Activated naive CD8-positive, alpha-beta T cell (primary cell): ENCODE results near the gene RAVER1.

Source experiments
- H3K27ac Mint-ChIP-seq: one replicate; pipeline ENCODE4 v1.8.0; 2021; ENCODE audit warnings: mixed read lengths
- H3K27me3 Mint-ChIP-seq: one replicate; pipeline ENCODE4 v1.8.0; 2021; ENCODE audit warnings: mixed read lengths
- H3K36me3 Mint-ChIP-seq: one replicate; pipeline ENCODE4 v1.8.0; 2021; ENCODE audit warnings: mixed read lengths
- H3K4me1 Mint-ChIP-seq: one replicate; pipeline ENCODE4 v1.8.0; 2021; ENCODE audit warnings: low read depth, mixed read lengths
- H3K4me3 Mint-ChIP-seq: one replicate; pipeline ENCODE4 v1.8.0; 2021; ENCODE audit warnings: mild to moderate bottlenecking, mixed read lengths
- H3K9me3 Mint-ChIP-seq: one replicate; pipeline ENCODE4 v1.8.0; 2021; ENCODE audit warnings: low read depth, mixed read lengths

Gene RAVER1

GRCh38 chr19:10333758-10334587, 644 bp upstream of the RAVER1 start:
- Mint-ChIP-seq H3K27me3 (no peaks in the 10 kb centered on the region), H3K9me3 (no peaks in the 10 kb centered on the region), H3K36me3 (peaks cover 3% of the 10 kb centered on the region), H3K27ac (peak overlapping the region; percentile 96), H3K4me1 (peaks cover 34% of the 10 kb centered on the region), H3K4me3 (peak overlapping the region; percentile 96)

- peaks cover 3% of the 10 kb centered on the region for H3K36me3 Mint-ChIP-seq
These were observed 968 bp downstream of the RAVER1 start for GRCh38 chr19:10332158-10332964.

GRCh38 chr19:10329555-10329954, 3.8 kb downstream of the RAVER1 start:
- H3K4me3 Mint-ChIP-seq = no peak overlapping the region
- peaks cover 3% of the 10 kb centered on the region for H3K36me3 Mint-ChIP-seq
- peaks cover 23% of the 10 kb centered on the region for H3K4me1 Mint-ChIP-seq

More at GRCh38 chr19:10332158-10332964, 968 bp downstream of the RAVER1 start:
- Mint-ChIP-seq H3K27me3 (no peaks in the 10 kb centered on the region), H3K9me3 (no peaks in the 10 kb centered on the region), H3K4me1 (peaks cover 26% of the 10 kb centered on the region), H3K4me3 (peak overlapping the region; percentile 96), H3K27ac (peak overlapping the region; percentile 96)

GRCh38 chr19:10328558-10329429, 4.5 kb downstream of the RAVER1 start:
- Mint-ChIP-seq H3K27me3 (no peaks in the 10 kb centered on the region), H3K4me1 (peaks cover 18% of the 10 kb centered on the region), H3K27ac (no peak overlapping the region), H3K4me3 (no peak overlapping the region), H3K9me3 (no peaks in the 10 kb centered on the region), H3K36me3 (peaks cover 3% of the 10 kb centered on the region)

More at GRCh38 chr19:10329555-10329954, 3.8 kb downstream of the RAVER1 start:
- H3K27me3 Mint-ChIP-seq = no peaks in the 10 kb centered on the region
- no peak overlapping the region for H3K27ac Mint-ChIP-seq
- no peaks in the 10 kb centered on the region for H3K9me3 Mint-ChIP-seq

GRCh38 chr19:10327793-10328192, 5.5 kb downstream of the RAVER1 start:
- peaks cover 2% of the 10 kb centered on the region for H3K36me3 Mint-ChIP-seq
- H3K9me3 Mint-ChIP-seq = no peaks in the 10 kb centered on the region
- H3K27ac Mint-ChIP-seq = no peak overlapping the region
- peaks cover 12% of the 10 kb centered on the region for H3K4me1 Mint-ChIP-seq
- no peaks in the 10 kb centered on the region for H3K27me3 Mint-ChIP-seq
- H3K4me3 Mint-ChIP-seq = no peak overlapping the region

GRCh38 chr19:10325732-10326131, 7.6 kb downstream of the RAVER1 start:
- no peaks in the 10 kb centered on the region for H3K36me3 Mint-ChIP-seq
- H3K9me3 Mint-ChIP-seq = no peaks in the 10 kb centered on the region
- peaks cover 2% of the 10 kb centered on the region for H3K4me1 Mint-ChIP-seq
- H3K27me3 Mint-ChIP-seq = no peaks in the 10 kb centered on the region
- no peak overlapping the region for H3K27ac Mint-ChIP-seq
- H3K4me3 Mint-ChIP-seq = no peak overlapping the region

- H3K27me3 Mint-ChIP-seq = no peaks in the 10 kb centered on the region
- H3K4me3 Mint-ChIP-seq = no peak overlapping the region
- peak overlapping the region; percentile 41 for H3K27ac Mint-ChIP-seq
- no peaks in the 10 kb centered on the region for H3K36me3 Mint-ChIP-seq
- H3K9me3 Mint-ChIP-seq = no peaks in the 10 kb centered on the region
- no peaks in the 10 kb centered on the region for H3K4me1 Mint-ChIP-seq
These were observed 11.2 kb downstream of the RAVER1 start for GRCh38 chr19:10321874-10322835.

GRCh38 chr19:10321417-10321797, 11.9 kb downstream of the RAVER1 start:
- no peaks in the 10 kb centered on the region for H3K4me1 Mint-ChIP-seq
- H3K27me3 Mint-ChIP-seq = no peaks in the 10 kb centered on the region
- H3K9me3 Mint-ChIP-seq = no peaks in the 10 kb centered on the region
- H3K36me3 Mint-ChIP-seq = no peaks in the 10 kb centered on the region
- no peak overlapping the region for H3K4me3 Mint-ChIP-seq
- H3K27ac Mint-ChIP-seq = no peak overlapping the region

- H3K4me1 Mint-ChIP-seq = peaks cover 5% of the 10 kb centered on the region
- no peaks in the 10 kb centered on the region for H3K36me3 Mint-ChIP-seq
- no peaks in the 10 kb centered on the region for H3K27me3 Mint-ChIP-seq
- H3K4me3 Mint-ChIP-seq = no peak overlapping the region
- H3K27ac Mint-ChIP-seq = no peak overlapping the region
- no peaks in the 10 kb centered on the region for H3K9me3 Mint-ChIP-seq
These were observed 12.5 kb downstream of the RAVER1 start for GRCh38 chr19:10320602-10321416.

- no peak overlapping the region for H3K27ac Mint-ChIP-seq
- no peak overlapping the region for H3K4me3 Mint-ChIP-seq
- H3K9me3 Mint-ChIP-seq = no peaks in the 10 kb centered on the region
- peaks cover 14% of the 10 kb centered on the region for H3K4me1 Mint-ChIP-seq
- H3K36me3 Mint-ChIP-seq = no peaks in the 10 kb centered on the region
- no peaks in the 10 kb centered on the region for H3K27me3 Mint-ChIP-seq
These were observed 14.3 kb downstream of the RAVER1 start for GRCh38 chr19:10318807-10319682.

- Mint-ChIP-seq H3K4me3 (no peak overlapping the region), H3K27me3 (no peaks in the 10 kb centered on the region), H3K36me3 (no peaks in the 10 kb centered on the region), H3K27ac (no peak overlapping the region), H3K4me1 (peaks cover 14% of the 10 kb centered on the region), H3K9me3 (no peaks in the 10 kb centered on the region)
These were observed 15.4 kb downstream of the RAVER1 start for GRCh38 chr19:10317857-10318462.
